Measurements from ENCODE around the gene NET1.
"Not testable (repeated sequence)": the region's sequence is repeated elsewhere in the genome, so short reads cannot be mapped to it uniquely, and the experiment has no call there.

Gene NET1, protein sequence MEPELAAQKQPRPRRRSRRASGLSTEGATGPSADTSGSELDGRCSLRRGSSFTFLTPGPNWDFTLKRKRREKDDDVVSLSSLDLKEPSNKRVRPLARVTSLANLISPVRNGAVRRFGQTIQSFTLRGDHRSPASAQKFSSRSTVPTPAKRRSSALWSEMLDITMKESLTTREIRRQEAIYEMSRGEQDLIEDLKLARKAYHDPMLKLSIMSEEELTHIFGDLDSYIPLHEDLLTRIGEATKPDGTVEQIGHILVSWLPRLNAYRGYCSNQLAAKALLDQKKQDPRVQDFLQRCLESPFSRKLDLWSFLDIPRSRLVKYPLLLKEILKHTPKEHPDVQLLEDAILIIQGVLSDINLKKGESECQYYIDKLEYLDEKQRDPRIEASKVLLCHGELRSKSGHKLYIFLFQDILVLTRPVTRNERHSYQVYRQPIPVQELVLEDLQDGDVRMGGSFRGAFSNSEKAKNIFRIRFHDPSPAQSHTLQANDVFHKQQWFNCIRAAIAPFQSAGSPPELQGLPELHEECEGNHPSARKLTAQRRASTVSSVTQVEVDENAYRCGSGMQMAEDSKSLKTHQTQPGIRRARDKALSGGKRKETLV

DNA sequence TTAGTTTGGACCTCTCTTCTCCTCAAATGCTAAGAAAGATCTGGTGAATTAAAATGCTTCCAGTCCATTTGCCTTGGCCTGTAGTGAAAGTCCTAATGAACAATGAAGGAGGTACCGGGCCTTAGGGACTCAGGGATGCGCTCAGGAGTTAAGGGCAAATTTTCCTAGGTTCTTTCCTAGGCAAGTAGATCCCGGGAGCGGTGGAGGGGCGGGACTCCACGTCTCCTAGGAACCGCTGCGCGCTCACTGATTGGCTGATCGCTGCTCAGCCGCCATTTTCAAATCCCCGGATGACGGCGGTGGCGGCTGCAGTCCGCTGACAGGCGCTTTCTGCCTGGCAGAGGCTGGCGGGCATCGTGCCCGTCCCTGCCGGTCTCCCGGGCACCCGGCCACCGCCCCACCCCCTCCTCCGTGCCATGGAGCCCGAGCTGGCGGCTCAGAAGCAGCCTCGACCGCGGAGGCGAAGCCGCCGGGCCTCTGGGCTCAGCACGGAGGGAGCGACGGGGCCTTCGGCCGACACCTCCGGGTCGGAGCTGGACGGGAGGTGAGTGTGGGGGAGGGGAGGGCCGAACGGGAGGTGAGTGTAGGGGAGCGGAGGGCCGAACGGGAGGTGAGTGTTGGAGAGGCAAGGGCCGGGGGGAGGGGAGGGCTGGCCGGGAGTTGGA is at the start of gene NET1:
NET1 (plus strand) TSS at position 281 of the 665 bp plus-strand sequence; CDS start at position 417, 136 bp downstream.
- peak; percentile 60 for DNase-seq (ENCODE audit: low spot score)

DNA sequence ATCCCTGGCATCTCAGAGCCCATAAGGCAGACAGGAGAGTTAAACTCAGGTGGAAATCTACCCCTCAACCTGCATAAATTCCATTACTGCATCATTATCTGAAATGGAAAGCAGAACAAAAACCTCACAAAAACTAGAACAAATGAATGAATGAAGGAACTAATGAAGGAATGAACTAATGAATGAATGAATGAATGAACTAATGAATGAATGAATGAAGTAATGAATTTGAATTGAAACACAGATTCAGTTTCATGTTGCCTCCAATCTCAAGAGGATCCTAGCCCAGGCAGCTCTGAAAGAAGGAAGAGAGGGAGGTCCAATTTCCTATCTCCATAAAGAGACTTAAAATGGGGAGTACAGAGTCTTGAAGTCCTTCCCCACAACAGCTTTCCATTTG is 49.5 kb upstream of the NET1 start:
- no peak for DNase-seq (ENCODE audit: low spot score)

DNA sequence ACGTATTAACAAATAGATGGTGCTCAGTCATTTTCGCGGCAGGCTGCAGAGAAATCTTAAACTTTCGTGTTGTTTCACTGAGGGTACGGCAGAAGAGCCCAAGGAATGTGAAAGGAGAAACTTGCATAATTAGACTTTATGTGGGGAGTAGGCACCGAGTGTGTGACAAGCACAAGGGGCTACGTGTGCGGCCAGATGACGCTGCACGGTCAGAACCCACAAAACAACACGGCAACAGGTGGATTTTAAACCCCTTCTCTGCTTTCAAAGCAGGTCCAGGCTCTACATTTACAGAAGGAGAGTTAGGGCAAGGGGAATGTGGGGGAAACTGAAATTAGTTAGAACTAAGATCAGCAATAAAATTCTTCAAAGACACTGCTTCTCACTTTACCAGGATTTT is 48.0 kb upstream of the NET1 start:
- DNase-seq (ENCODE audit: low spot score): no peak

DNA sequence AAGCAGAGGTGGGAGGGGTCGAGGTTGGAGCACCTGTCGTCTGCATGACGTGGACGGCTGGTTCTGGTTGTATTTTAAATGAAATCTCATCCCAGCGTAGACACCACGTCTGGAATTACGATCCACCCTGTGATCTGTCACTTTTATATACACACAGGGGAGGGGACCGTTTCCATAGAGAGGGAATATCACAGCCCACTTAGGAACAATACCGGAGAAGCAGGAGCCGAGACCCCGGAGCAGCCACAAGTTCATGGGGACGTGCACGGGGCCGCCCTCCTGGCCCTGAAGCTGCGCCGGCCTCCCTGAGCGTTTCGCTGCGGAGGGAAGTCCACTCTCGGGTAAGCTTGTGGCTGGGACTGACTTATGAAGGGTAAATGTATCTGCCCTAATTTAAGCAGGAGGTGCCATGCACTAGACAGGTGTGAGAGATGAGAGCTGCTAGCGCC is 47.4 kb upstream of the NET1 start, which contains the start of gene UCN3:
UCN3 (plus strand) TSS at position 77 of the 449 bp plus-strand sequence. CDS start 8,755 bp downstream, outside the sequence.
- no peak for DNase-seq (ENCODE audit: low spot score)

DNA sequence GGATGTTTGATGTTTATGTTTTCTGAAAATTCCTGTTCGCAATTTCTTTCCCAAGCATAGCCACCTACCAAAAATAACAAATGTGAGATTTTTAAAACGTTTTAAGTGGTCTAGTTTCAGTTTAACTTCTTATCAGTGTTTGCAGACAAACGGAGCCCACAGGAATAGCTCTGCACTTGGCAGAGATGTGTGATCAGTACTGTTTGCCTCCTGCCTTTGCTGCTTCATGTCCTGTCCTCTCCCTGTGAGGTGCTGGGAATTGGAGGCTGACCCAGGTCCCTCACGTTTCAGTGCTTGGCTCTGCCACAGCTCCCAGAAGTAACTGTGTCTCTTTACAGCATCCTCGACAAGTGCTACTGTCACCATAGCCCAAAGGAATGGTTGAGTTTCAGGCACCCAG is 46.4 kb upstream of the NET1 start:
- DNase-seq (ENCODE audit: low spot score): no peak

DNA sequence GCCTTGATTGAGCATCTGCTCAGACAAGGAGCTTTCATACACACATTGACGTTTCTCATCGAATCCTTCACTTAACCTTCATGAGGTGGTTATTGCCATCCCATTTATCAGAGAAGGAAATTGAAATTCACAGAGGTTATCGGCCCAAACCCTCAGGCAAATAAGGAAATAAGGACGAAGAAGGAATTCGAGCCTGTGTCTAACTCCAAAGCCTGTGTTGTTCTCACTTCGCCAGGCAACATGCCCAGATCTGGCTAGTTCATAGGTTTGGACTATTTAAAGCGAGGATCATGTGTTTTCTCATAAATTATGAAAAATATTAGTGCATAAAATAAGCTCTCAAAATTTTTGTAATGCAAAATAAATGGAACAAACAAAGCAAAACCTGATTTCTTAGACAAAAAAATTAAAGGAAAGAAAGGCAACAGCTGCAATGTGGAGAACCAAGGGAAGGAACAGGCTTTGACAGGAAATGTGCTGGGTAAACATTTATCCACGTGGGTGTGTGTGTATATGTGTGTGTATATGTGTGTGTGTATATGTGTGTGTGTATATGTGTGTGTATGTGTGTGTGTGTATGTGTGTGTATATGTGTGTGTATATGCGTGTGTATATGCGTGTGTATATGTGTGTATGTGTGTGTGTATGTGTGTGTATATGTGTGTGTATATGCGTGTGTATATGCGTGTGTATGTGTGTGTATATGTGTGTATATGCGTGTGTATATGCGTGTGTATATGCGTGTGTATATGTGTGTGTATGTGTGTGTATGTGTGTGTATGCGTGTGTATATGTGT is 42.8 kb upstream of the NET1 start:
- DNase-seq (ENCODE audit: low spot score): no peak

DNA sequence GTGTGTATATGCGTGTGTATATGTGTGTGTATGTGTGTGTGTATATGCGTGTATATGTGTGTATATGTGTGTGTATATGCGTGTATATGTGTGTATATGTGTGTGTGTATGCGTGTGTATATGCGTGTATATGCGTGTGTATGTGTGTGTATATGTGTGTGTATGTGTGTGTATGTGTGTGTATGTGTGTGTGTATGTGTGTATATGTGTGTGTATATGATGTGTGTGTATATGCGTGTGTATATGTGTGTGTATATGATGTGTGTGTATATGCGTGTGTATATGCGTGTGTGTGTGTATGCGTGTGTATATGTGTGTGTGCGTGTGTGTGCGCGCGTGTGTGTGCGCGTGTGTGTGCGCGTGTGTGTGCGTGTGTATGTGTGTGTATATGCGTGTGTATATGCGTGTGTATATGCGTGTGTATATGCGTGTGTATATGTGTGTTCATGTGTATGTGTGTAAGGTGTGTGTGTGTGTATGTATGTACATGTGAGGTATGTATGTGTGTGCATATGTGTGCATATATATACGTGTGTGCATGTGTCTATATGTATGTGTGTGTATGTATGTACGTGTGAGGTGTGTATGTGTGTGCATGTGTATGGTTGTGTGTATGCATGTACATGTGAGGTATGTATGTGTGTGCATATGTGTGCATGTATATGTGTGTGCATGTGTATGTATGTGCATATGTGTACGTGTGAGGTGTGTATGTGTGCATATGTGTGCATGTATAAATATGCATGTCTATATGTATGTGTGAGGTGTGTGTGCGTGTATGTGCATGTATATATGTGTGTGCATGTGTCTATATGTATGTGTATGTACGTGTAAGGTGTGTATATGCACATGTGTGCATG is 41.6 kb upstream of the NET1 start:
- no peak for DNase-seq (ENCODE audit: low spot score)

DNA sequence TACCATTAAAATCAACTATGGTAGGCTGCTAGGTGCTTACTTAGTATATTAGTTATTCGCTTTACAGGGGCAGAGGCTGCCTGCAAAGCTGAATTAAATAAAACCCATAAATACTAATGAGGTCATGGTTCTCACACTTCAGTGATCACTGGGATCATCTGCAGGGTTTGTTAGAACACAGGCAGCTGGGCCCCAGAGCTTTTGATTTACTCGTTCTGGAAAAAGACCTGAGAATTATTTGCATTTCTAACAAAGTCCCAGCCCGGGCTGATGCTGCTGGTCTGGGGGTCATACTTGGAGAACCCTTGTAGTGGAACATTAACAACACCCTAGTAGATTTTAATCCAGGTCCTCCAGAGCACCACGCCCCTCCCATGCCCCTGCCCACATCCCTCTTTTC is 39.0 kb upstream of the NET1 start:
- DNase-seq (ENCODE audit: low spot score): no peak

DNA sequence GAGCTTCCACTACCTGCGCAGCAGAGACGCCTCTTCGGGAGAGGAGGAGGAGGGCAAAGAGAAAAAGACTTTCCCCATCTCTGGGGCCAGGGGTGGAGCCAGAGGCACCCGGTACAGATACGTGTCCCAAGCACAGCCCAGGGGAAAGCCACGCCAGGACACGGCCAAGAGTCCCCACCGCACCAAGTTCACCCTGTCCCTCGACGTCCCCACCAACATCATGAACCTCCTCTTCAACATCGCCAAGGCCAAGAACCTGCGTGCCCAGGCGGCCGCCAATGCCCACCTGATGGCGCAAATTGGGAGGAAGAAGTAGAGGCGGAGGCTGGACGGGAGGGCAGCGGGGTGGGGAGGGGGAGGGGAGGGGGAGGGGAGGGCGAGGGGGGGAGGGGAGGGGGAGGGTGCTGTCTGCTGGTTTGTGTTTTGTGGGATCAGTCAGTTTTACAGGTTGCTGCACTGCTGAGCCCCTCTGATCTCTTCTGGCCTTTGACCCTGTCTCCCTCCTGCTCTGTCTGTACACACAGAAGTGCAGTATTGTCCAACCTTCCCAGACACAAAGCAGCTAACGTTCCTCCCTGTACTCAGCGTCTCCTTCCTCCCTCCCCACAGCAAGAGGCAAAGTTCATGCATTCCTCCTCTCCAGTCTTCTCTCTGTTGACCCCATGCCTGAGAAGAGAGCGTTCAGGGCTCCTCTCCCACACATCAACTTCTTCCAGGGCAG is 38.3 kb upstream of the NET1 start:
- no peak for DNase-seq (ENCODE audit: low spot score)

DNA sequence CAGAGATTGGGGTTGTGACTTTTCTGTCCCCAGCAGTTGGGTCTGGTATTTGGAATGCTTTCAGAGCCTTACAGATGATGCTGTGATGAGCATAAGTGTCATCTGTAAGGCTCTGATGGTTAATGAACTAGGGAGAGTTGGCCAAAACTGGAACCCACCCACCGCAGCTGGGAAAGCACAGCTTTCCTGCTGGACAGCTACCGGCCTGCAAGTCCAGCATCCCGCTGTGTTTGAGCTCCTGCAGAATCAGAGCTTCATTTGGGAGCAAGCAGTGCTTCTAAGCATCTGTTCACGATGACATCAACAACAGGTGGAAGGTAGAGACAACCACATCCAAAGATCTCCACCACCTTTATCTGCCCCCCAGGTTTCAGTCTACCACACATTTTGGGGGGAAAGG is 35.9 kb upstream of the NET1 start:
- DNase-seq (ENCODE audit: low spot score): no peak

DNA sequence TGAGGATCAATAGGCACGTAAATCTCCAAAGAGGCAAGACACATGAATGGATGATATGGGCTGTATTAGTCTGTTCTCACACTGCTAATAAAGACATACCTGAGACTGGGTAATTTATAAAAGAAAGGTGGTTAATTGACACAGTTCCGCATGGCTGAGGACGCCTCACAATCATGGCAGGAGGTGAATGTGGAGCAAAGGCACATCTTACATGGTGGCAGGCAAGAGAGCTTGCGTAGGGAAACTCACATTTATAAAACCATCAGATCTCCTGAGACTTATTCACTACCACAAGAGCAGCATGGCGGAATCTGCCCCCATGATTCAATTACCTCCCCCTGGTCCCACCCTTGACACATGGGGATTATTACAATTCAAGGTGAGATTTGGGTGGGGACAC is 33.2 kb upstream of the NET1 start:
- not testable (repeated sequence) for DNase-seq (ENCODE audit: low spot score)

DNA sequence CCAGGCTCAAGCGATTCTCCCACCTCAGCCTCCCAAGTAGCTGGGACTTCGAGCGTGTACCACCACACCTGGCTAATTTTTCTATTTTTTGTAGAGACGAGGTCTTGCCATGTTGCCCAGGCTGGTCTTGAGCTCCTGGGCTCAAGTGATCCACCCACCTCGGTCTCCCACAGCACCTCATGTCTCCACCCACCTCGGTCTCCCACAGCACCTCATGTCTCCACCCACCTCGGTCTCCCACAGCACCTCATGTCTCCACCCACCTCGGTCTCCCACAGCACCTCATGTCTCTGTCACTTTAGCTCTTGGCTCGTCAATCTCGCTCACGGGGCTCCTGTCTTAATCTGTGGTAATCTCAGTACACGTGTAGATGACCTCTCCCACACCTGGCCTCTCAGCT is 32.0 kb upstream of the NET1 start:
- DNase-seq (ENCODE audit: low spot score): not testable (repeated sequence)

DNA sequence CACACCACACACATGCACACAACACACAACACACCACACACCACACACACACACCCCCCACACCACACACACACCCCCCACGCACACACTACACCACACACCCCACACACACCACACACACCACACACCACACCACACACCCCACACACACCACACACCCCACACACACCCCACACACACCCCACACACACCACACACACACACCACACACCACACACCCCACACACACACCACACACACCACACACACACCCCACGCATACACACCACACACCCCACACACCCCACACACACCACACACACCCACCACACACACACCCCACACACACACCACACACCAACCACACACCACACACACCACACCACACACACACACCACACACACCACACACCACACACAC is 31.2 kb upstream of the NET1 start:
- no peak for DNase-seq (ENCODE audit: low spot score)

DNA sequence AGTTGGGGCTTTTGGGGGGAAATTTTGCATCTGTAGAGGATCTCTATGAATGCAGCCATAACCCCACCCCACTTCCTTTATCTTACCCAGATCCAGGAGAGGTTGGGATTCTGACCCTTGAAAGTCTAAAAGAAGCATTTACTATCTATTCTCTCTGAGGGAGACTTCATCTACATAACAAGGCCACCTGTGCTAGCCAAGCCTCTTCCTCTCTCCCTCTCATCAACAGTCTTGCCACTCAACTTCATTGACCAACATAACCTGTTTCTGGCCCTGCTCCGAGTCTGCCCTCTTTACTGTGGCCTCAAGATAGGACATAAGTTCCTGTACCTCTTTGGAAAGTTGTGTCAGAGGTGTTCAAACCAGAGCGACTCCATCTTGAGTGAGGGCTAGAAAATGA is 27.1 kb upstream of the NET1 start:
- DNase-seq (ENCODE audit: low spot score): no peak

DNA sequence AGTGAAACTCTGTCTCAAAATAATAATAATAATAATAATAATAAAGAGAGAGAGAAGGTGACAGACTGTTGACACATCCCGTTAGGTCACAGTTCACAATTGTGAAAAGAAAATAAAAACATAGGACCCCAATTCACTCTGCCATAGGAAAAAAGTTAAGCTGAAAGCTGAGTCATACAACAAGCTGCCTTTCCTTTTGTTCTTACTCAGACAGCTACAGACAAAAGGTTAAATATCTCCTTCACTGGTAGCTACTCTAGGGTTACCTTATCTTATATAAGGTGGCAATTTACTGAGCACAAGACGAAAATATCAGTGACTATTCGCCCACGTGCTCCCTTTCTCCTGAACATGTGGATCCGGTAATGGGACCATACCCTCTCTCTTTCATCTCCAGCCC is 25.2 kb upstream of the NET1 start:
- no peak for DNase-seq (ENCODE audit: low spot score)

DNA sequence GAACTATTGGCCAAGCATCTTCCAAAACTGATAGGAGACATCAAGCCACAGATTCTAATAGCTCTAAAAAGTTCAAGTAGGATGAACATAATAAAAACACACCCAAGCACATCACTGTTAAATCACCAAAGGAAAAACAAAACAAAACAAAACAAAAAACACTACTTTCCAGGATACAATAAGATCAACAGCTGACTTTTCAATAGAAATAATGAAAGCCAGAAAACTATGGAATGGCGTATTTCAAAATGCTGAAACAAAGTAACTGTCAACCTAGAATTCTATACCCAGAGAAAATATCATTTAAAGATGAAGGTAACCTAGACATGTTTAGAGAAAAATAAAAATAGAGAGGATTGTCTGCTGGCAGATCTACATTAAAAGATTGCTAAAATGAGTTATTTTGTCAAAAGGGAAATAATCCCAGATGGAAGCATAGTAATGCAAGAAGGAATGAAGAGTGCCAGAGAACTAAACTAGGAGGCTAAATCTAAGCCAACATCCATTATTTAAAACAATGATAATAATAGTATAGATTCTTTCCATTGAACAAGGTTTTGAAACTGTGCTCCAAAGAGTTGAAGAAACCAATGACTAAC is 21.7 kb upstream of the NET1 start:
- no peak for DNase-seq (ENCODE audit: low spot score)

DNA sequence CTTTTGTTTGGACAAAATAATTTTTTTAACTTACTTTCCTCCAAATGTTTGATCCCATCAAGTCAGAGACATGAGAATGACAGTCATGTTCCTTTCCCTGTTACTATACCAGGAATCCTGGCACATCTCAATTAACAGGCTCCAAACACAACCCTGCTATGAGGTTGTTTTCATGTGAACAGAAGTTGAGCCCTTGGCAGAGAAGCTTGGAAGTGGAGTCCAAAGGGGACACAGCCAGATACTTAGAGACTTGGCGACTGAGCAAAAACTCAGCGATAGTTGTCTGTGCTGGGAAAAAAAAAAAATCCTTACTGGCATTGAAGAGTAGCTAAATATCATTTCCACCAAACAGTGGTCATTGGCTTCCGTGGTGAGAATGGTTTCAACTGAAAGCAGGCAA is 20.6 kb upstream of the NET1 start:
- DNase-seq (ENCODE audit: low spot score): no peak

DNA sequence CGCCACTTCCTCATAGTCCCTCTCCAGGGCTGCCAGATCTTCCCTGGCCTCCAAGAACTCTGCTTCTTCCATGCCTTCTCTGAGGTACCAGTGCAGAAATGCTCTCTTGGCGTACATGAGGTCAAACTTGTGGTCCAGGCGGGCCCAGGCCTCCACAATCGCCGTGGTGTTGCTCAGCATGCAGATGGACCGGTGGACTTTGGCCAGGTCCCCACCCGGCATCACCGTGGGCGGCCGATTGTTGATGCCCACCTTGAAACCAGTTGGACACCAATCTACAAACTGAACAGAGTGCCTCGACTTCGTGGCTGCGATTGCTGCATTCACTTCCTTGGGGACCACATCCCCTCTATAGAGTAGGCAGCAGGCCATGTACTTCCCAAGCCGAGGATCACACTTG is 18.8 kb upstream of the NET1 start:
- no peak for DNase-seq (ENCODE audit: low spot score)

DNA sequence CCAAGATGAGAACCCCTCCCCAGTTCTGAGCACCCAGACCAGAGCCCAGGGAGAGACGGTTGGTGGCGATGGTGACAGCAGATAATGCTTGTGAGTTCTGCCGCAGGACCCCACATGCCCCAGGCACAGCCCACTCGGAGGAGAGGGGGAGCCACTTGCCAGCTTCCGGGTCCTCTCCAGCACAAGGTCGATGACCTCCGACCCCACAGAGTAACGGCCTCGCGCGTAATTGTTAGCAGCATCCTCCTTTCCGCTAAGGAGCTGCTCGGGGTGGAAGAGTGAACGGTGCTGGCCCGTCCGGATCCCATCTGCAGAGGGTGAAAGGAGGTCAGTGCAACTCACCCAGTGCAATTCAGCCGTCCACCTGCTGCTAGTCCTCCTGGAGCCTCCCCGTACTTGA is 17.2 kb upstream of the NET1 start:
- no peak for DNase-seq (ENCODE audit: low spot score)

All from CD4-positive, alpha-beta T cell treated with Interleukin-2 at 100 ng/mL for 4 hours (primary cell).